ENCODE measurements around the gene BARHL1.

GRCh38 chr9:132546148-132547051, 36.0 kb upstream of the BARHL1 start:
- peak; percentile 51 for TF ChIP-seq CTCF (IDR thresholded peaks at IDR 0.05)
- TF ChIP-seq ZFX (IDR thresholded peaks at IDR 0.05; ENCODE audit: borderline replicate concordance): no peak
